SKM-1 treated with dmso at 0.1 percent for 144 hours (cell line): Measurements from ENCODE around the gene CYB561D1.
"Not testable (repeated sequence)": the region's sequence is repeated elsewhere in the genome, so short reads cannot be mapped to it uniquely, and the experiment has no call there.

ENCODE experiments used
- DNase-seq: peaks from one replicate; lab custom pipeline; 2025; ENCODE audit not compliant: unreplicated experiment; lab: John Stamatoyannopoulos, UW

Gene CYB561D1

GRCh38 chr1:109493805-109494539, at the start of gene CYB561D1:
CYB561D1 (plus strand) TSS chr1:109494094; CDS start chr1:109494140, 46 bp downstream.
- peak; percentile 80 for DNase-seq

GRCh38 chr1:109444346-109444745, 49.5 kb upstream of the CYB561D1 start:
- DNase-seq, result no peak

GRCh38 chr1:109445949-109446695, 47.8 kb upstream of the CYB561D1 start:
- DNase-seq, result not testable (repeated sequence)

GRCh38 chr1:109447524-109447923, 46.4 kb upstream of the CYB561D1 start:
- DNase-seq, result no peak

- no peak for DNase-seq
Observed at GRCh38 chr1:109454497-109455133, 39.3 kb upstream of the CYB561D1 start.

DNA sequence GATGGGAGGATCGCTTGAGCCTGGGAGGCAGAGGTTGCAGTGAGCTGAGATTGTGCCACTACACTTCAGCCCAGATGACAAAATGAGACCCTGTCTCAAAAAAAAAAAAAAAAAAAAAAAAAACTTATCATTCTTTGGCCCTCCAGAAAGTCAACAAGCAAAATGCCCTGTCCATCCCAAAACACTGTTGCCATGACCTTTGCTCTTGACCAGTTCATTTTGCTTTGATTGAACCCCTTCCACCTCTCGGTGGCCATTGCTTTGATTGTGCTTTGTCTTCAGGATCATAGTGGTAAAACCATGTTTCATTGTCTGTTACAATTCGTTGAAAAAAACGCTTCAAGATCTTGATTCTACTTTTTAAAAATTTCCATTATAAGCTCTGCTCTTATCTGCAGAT, 36.1 kb upstream of the CYB561D1 start:
- no peak for DNase-seq

DNA sequence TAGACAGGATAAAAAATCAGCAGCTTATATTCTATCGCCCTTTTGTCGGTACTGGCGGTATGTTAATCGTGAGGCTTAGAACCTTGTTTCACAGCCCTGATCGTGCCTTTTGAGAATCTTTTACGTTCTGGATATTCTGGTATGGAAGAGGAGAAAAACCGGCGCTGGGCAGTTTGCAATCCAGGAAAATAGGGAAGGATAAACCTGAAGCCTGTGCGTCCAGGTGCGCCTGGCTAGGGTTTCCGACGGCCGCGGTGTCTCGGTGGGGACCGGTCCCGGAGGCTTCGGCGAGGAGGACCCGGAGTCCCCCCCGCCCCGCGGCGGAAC, 27.8 kb upstream of the CYB561D1 start:
- no peak for DNase-seq

DNA sequence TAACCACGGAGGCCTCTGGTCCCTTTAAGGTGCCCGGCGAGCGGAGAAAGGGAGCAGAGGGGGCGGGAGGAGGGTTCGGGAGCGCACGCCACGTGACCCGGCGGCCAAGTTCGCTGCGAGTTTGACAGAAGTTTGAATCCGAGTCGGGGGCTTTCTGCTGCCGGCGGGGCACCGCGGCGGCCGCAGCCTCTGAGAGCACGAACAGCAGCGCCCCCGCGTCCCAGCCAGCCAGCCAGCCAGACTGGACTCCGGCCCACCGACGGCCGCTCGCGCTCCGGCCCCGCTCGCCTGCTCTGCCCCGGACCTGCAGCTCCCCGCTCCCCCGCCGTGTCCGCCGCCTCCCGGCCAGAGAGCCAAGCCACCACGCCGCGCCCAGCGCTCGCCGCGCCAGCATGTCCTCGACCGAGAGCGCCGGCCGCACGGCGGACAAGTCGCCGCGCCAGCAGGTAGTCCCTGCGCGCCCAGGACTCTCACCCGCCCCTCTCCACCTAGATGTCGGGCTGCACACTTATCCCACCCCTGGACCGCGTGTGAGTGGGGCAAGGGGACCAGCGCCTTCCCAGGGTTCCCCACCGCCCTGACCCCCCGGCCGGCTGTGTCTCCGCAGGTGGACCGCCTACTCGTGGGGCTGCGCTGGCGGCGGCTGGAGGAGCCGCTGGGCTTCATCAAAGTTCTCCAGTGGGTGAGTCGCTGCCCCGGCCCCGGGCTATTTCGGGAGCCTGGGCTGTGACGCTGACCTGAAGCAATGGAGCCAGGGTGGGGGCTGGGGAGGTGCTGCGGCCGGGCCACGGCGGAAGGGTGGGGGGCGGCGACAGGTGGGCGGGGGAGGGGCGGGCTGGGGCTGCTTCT, 27.2 kb upstream of the CYB561D1 start, which contains the start of gene SYPL2:
Gene SYPL2, plus strand, starts transcription at position 95 of the 849 bp plus-strand sequence. Its CDS starts 298 bp downstream, at position 393.
- no peak for DNase-seq

GRCh38 chr1:109467301-109467777, 26.6 kb upstream of the CYB561D1 start:
- no peak for DNase-seq

DNA sequence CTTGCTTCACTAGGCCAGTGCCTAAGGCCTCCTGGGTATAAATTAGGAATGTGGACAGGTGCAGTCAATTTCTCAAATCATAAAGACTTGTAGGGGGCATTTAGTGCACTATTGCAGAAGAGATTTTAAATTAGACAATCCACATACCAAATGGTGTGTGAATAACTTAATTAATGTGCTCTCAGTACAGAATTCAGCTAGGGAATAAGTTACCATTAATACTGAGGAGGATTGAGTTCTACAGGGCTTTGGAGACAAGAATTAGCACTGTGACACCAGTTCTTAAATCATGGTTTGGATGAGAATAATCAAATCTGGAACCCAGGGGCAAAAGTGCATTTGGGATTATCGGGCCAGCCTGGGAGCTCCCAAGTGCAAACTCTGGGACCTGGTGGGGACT, 25.8 kb upstream of the CYB561D1 start:
- DNase-seq, result no peak

- no peak for DNase-seq
Observed at GRCh38 chr1:109468903-109469302, 25.0 kb upstream of the CYB561D1 start.

DNA sequence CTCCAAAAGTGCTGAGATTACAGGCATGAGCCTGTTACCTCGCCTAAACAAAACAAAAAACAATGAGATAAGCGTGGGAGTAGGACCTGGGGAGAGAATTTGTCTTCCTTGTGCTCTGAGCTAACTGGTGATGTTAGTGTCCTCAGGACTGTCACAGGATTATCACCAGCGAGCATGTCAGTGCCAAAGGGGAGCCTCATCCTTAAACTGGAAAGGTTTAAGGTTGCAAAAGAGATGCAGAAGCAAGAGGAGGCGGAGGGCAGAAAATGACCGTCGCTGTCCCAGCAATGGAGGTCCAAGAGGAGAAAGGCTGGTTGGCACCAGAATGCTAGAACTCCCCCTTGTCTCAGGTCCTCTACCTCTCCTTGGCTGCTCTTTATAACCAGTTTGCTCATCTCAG, 23.6 kb upstream of the CYB561D1 start:
- no peak for DNase-seq

- no peak for DNase-seq
Observed at GRCh38 chr1:109472779-109473178, 21.1 kb upstream of the CYB561D1 start.

DNA sequence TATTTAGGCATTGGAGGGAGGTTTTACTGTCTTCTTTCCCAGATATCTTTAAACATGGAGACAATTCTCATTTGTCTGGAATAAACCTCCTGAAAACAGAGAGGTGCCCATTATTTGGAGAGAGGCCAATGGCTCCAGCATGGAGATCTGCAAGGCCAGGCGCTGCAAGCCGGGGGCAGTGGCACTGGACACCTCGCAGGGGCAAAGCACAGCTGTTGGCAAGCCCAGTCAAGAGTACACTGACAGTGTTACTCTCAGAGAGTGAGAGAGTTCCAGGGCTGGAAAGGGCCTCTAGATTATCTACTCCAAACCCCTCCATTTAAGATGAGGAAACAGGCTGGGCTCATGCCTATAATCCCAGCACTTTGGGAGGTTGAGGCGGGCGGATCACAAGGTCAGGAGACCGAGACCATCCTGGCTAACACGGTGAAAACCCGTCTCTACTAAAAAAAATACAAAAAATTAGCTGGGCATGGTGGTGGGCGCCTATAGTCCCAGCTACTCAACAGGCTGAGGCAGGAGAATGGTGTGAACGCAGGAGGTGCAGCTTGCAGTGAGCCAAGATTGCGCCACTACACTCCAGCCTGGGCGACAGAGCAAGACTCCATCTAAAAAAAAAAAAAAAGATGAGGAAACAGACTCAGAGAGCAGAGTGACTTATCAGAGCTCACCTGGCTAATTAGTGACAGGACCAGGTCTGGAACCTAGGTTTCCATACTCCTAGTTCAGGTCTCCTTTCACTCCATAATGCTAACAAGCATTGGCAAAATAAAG, 20.4 kb upstream of the CYB561D1 start:
- not testable (repeated sequence) for DNase-seq

GRCh38 chr1:109474697-109475096, 19.2 kb upstream of the CYB561D1 start:
- DNase-seq, result no peak

DNA sequence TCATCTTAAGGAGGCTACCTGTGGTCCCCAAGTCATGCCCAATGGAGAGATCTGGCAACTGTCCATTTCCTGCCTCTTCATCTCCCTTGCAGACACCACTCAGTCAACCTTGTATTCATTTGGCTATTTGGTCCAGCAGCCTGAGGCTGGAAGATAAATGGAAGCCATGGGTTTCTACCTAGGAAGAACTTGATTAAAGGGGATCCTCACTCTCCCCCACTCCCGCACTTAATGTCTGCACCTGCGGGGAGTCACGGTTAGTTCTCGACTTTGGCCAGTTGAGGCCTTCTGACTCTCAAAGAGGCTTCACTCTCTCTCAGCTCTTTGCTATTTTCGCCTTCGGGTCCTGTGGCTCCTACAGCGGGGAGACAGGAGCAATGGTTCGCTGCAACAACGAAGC, 18.6 kb upstream of the CYB561D1 start:
- DNase-seq, result no peak

GRCh38 chr1:109476825-109477224, 17.1 kb upstream of the CYB561D1 start:
- DNase-seq, result no peak

GRCh38 chr1:109477821-109478220, 16.1 kb upstream of the CYB561D1 start:
- no peak for DNase-seq

DNA sequence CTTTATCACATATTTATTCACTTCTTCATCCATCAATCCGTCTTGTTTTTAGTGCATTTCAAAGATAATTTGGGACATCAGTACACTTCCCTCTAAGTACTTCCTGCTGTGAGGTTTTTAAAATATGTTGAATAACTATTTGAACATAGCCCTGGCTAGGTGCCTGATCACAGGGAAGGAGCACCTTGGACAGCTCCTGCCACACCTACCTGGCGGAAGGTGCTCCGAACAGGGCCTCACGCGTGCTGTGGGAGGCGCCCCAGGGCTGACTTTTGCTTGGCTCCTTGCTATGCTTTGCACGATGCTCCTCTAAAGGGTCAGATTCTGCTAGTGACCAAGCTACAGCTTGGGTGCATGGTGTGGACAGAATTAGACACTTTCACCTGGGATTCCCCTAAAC, 15.1 kb upstream of the CYB561D1 start:
- DNase-seq, result no peak

GRCh38 chr1:109479311-109479710, 14.6 kb upstream of the CYB561D1 start:
- DNase-seq, result no peak
